ENCODE measurements around the gene PSTPIP2.

DNA sequence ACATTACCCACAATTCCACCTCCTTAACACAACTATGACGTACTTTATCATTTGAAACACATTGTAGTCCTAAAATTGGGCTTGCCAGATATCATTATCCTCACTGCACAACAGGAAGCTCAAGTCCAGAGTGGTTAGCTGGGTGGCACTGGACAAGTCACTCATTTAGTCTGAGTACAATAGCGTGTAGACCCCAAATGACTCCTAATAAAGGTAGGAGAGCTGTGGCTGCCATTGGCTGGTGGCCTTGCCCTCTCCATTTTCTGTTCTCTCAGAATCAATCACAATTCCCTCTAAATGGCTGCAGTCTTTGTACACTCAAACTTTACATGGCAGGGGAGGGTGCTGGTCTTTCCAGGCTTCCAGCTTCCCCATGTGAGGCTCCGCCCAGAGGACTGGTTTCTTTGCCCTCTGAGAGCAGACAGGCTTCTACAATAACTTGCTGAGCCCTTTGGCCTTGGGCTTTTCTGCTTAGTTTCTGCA is 11.7 kb downstream of the PSTPIP2 start:
- TF ChIP-seq MAZ (IDR thresholded peaks at IDR 0.05; ENCODE audit: borderline replicate concordance, low read depth, low read length): no peak
- TF ChIP-seq, protein P1, sequence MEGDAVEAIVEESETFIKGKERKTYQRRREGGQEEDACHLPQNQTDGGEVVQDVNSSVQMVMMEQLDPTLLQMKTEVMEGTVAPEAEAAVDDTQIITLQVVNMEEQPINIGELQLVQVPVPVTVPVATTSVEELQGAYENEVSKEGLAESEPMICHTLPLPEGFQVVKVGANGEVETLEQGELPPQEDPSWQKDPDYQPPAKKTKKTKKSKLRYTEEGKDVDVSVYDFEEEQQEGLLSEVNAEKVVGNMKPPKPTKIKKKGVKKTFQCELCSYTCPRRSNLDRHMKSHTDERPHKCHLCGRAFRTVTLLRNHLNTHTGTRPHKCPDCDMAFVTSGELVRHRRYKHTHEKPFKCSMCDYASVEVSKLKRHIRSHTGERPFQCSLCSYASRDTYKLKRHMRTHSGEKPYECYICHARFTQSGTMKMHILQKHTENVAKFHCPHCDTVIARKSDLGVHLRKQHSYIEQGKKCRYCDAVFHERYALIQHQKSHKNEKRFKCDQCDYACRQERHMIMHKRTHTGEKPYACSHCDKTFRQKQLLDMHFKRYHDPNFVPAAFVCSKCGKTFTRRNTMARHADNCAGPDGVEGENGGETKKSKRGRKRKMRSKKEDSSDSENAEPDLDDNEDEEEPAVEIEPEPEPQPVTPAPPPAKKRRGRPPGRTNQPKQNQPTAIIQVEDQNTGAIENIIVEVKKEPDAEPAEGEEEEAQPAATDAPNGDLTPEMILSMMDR (IDR thresholded peaks at IDR 0.05): no peak
- TF ChIP-seq, protein P2, sequence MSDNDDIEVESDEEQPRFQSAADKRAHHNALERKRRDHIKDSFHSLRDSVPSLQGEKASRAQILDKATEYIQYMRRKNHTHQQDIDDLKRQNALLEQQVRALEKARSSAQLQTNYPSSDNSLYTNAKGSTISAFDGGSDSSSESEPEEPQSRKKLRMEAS (IDR thresholded peaks at IDR 0.05): no peak
- TF ChIP-seq CEBPB (IDR thresholded peaks at IDR 0.05): no peak
- TF ChIP-seq RCOR1 (IDR thresholded peaks at IDR 0.05; ENCODE audit: low read depth, low read length): no peak
- no peak for TF ChIP-seq RAD21 (conservative IDR thresholded peaks at IDR 0.05 in 1 of 2, IDR thresholded peaks at IDR 0.05 in 1 of 2)
